Measurements from ENCODE around the gene OXA1L.

DNA sequence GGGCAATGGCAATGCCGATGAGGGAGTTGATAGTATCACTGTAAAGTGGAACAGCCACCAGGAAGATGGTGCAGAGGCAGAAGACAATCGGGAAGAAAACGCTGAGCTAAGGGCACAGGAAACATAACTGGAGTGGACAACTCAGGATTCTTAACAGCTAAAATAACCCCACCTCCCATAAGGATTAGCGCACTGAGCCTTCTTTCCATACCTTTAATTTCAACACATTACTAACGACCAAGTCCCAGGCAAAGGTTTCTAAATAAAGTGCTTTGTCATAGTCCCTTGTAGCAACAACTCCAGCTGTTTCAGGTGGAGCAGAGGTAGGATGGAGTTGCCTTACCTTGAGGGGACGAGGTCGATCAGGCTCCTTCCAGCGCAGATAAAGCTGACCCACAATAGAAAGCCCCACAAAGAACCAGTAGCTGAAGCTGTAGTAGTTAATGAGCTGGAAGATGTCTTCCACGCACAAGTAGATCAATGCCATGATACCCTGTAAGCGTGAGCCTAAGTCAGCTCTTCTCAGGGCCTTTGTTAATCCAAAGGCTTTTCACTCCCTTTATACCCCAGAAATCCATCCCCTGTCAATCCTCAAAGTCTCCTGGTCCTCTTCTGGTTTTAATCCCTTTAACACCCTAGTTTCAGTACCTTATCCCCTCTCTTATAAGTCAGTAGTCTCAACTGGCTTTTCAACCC lies 7.7 kb downstream of the OXA1L start:
- no peak for TF ChIP-seq EZH2 (IDR thresholded peaks at IDR 0.05; ENCODE audit: low read depth, unreplicated experiment)
- TF ChIP-seq CREB1 (CRISPR knock-in tag; IDR thresholded peaks at IDR 0.05; ENCODE audit: low read depth): no peak
- no peak for TF ChIP-seq CTCF (conservative IDR thresholded peaks at IDR 0.05; ENCODE audit: low read depth in 2 of 2)
- TF ChIP-seq STAT1 (IDR thresholded peaks at IDR 0.05; ENCODE audit: unreplicated experiment): no peak
- TF ChIP-seq, protein P1, sequence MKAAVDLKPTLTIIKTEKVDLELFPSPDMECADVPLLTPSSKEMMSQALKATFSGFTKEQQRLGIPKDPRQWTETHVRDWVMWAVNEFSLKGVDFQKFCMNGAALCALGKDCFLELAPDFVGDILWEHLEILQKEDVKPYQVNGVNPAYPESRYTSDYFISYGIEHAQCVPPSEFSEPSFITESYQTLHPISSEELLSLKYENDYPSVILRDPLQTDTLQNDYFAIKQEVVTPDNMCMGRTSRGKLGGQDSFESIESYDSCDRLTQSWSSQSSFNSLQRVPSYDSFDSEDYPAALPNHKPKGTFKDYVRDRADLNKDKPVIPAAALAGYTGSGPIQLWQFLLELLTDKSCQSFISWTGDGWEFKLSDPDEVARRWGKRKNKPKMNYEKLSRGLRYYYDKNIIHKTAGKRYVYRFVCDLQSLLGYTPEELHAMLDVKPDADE (IDR thresholded peaks at IDR 0.05): no peak
- 0 out of 2 replicates have a peak, but pooled peaks have one; percentile 13 for TF ChIP-seq POLR2AphosphoS5 (IDR thresholded peaks at IDR 0.05; ENCODE audit: low read depth)
- TF ChIP-seq REST (IDR thresholded peaks at IDR 0.05; ENCODE audit: unreplicated experiment): no peak
